Astrocyte of the hippocampus (primary cell): ENCODE results near the gene PITHD1.
"Not testable (repeated sequence)": the region's sequence is repeated elsewhere in the genome, so short reads cannot be mapped to it uniquely, and the experiment has no call there.

ENCODE experiments used
- DNase-seq: peaks from one replicate; pipeline ENCODE4 v3.0.0; 2011; ENCODE audit warnings: low read depth, low spot score

PITHD1 gene

DNA sequence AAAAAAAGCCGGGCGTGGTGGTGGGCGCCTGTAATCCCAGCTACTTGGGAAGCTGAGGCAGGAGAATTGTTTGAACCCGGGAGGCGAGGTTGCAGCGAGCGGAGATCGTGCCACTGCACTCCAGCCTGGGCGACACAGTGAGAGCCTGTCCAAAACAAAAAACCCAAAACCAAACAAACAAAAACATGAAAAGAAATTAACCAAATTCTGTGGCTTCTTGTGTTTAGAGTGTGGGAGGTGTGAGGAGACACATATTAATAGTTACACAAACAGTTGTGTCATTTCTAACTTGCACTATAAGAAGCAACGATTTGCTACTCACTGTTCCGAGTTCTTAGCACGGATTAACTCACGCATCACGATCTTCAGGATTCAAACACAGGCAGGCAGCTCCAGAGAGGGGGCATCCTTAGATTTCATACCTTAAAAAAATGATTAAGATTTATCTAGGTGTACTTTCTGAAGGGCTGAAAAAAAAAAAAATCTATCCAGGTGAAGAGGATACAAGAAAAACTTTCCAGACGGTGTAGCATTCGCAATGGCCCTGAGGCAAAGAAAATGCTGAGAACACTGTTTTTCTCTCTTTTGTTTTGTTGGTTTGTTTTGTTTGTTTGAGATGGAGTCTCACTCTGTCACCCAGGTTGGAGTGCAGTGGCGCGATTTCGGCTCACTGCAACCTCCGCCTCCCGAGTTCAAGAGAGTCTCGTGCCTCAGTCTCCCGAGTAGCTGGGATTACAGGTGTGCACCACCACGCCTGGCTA is 47.7 kb downstream of the PITHD1 start:
- DNase-seq, result no peak

DNA sequence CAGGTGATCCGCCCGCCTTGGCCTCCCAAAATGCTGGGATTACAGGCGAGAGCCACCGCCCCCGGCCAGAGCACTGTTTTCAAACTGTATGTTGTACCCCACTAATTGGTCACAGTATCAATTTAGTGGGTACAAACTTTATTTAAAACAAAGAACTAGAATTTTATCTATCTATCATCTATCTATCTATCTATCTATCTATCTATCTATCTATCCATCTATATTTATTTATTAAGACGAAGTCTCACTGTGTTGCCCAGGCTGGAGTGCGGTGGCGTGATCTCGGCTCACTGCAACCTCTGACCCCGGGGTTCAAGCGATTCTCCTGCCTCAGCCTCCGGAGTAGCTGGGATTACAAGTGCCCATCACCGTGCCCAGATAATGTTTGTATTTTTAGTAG is 48.4 kb downstream of the PITHD1 start:
- not testable (repeated sequence) for DNase-seq

DNA sequence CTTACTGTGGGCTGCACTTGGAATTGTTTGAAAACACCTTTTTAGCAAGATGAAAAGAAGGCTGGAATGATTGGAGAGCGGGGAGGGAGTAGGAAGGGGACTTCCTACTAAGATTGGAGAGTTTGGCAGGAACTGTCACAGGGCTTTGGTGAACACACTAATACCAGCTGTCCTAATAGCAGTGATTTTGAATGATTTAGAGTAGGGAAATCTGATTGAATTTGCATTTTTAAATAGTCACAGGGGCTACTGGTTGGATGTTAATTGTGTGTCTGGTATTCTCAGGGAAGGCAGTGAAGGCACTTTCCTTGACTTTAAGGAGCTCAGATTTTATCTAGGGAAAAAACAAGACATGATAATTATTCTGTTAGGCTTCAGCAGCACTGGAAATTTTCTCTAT is 49.5 kb downstream of the PITHD1 start:
- DNase-seq, result no peak

DNA sequence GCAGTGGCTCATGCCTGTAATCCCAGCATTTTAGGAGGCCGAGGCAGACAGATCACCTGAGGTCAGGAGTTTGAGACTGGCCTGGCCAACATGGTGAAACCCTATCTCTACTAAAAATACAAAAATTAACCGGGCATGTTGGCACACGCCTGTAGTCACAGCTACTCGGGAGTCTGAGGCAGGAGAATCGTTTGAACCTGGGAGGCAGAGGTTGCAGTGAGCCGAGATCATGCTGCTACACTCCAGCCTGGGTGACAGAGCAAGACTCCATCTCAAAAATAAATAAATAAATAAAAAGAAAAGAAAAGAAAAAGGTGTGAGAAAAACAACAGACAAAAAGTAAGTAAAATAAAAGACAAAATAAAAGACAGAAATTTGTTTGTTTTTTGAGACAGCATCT is 55.9 kb downstream of the PITHD1 start:
- not testable (repeated sequence) for DNase-seq

DNA sequence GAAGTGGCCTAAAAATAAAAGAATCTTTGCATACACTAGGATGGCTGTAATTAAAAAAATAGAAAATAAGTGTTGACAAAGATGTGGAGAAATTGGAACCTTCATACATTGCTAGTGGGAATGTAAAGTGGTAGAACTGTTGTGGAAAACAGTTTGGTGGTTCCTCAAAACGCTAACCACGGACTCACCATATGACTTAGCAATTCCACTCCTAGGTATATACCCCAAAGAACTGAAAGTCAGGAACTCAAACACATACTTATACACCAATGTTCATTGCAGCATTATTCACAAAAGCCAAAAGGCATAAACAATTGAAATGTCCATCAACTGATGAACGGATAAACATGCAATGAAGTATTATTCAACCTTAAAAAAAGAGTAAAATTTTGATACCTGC is 57.8 kb downstream of the PITHD1 start:
- no peak for DNase-seq
